Activated CD4-positive, alpha-beta T cell treated with anti-CD3 and anti-CD28 coated beads for 36 hours (primary cell): ENCODE measurements around the gene TMEM139. TPM values are rescaled to one million over a fixed set of nuclear protein-coding genes. Genes with fewer than 3 reads are reported as not detected.

ENCODE experiments used
- ATAC-seq: fragments of 200-7000 bp; cut with Tn5 transposase; one replicate; pipeline ENCODE4 v1.10.0; 2021; ENCODE audit warnings: mild to moderate bottlenecking, moderate library complexity
- CTCF ChIA-PET: fragments of 350-600 bp; sonication (Branson Sonifier 250); formaldehyde crosslinking; loops from one replicate; lab custom pipeline; 2021; ENCODE audit warnings: antibody characterized with exemption; lab: Charles Lee
- POLR2A ChIA-PET: fragments of 350-600 bp; sonication (Branson Sonifier 250); formaldehyde crosslinking; loops from one replicate; lab custom pipeline; 2021; ENCODE audit warnings: antibody characterized with exemption, inconsistent platforms; lab: Charles Lee
- DNase-seq: peaks from one replicate; pipeline ENCODE4 v3.0.0-alpha.2; 2020
- H3K27ac Mint-ChIP-seq: one replicate; pipeline ENCODE4 v1.8.0; 2021; ENCODE audit warnings: mixed read lengths
- H3K27me3 Mint-ChIP-seq: one replicate; pipeline ENCODE4 v1.8.0; 2021; ENCODE audit warnings: mixed read lengths
- H3K36me3 Mint-ChIP-seq: one replicate; pipeline ENCODE4 v1.8.0; 2021; ENCODE audit warnings: low read depth, mixed read lengths
- H3K4me1 Mint-ChIP-seq: one replicate; pipeline ENCODE4 v1.8.0; 2021; ENCODE audit warnings: mixed read lengths
- H3K4me3 Mint-ChIP-seq: one replicate; pipeline ENCODE4 v1.8.0; 2021; ENCODE audit warnings: mild to moderate bottlenecking, moderate library complexity, mixed read lengths
- H3K9me3 Mint-ChIP-seq: one replicate; pipeline ENCODE4 v1.8.0; 2021; ENCODE audit warnings: low read depth, mixed read lengths
- intact Hi-C, 2 experiments: fragments of 100-400 bp; cut with DNase I in 1 of 2; cut with micrococcal nuclease in 1 of 2; formaldehyde crosslinking; loops; one replicate each; pipeline versions ENCODE4 v1.14.2 to v1.15.1; 2022 to 2024; cut with DNase I, micrococcal nuclease
- total RNA-seq, 2 experiments: library from RNA; stranded (reverse); gene quantifications; one replicate each; pipeline ENCODE4 v1.2.3, GENCODE V29; 2021

The TMEM139 gene
- 1 to 10 TPM; 1.2 to 2.3 TPM for total RNA-seq

- Mint-ChIP-seq H3K27me3 (no peaks in the 10 kb centered on the region), H3K36me3 (peaks cover 16% of the 10 kb centered on the region), H3K9me3 (peaks cover 2% of the 10 kb centered on the region), H3K4me3 (no peak within 1 kb of the TSS), H3K4me1 (peaks cover 42% of the 10 kb centered on the region), H3K27ac (peak within 1 kb of the TSS; percentile 8)
- DNase-seq, result no peak
- POLR2A ChIA-PET, result interaction anchor here (0.5 kb wide), 1 partner anchor 40 kb away, joined by 3 read pairs; no protein-coding TSS in a partner anchor
- ATAC-seq, result no peak
- intact Hi-C loops, result no loop called here
- CTCF ChIA-PET, result interaction anchor here (0.6 to 2.3 kb wide), 3 partner anchors 13 to 22 kb away, joined by 3 to 7 read pairs (median 3); partner anchors contain the start of gene GSTK1
Measured at GRCh38 chr7:143284591-143285469, at the start of gene TMEM139. Gene TMEM139, plus strand, starts transcription at chr7:143284958. Its CDS starts 1,000 bp downstream, at chr7:143285958.

- intact Hi-C loops, result no loop called here
- H3K4me1 Mint-ChIP-seq, result peaks cover 6% of the 10 kb centered on the region
- H3K36me3 Mint-ChIP-seq, result peaks cover 7% of the 10 kb centered on the region
- H3K4me3 Mint-ChIP-seq, result no peak overlapping the region
- ChIA-PET CTCF (interaction anchor here (0.9 kb wide), 1 partner anchor 69 kb away, joined by 4 read pairs; no protein-coding TSS in a partner anchor), POLR2A (no interaction called here)
- peaks cover 10% of the 10 kb centered on the region for H3K27me3 Mint-ChIP-seq
- no peak overlapping the region for H3K27ac Mint-ChIP-seq
- DNase-seq (no peak), ATAC-seq (no peak)
- H3K9me3 Mint-ChIP-seq, result peaks cover 21% of the 10 kb centered on the region
Measured at GRCh38 chr7:143235561-143235960, 49.2 kb upstream of the TMEM139 start.

GRCh38 chr7:143236408-143236990 lies 48.3 kb upstream of the TMEM139 start:
- DNase-seq (no peak), ATAC-seq (no peak)
- Mint-ChIP-seq H3K27ac (no peak overlapping the region), H3K9me3 (peaks cover 21% of the 10 kb centered on the region), H3K4me3 (no peak overlapping the region), H3K36me3 (peaks cover 7% of the 10 kb centered on the region), H3K27me3 (peaks cover 10% of the 10 kb centered on the region), H3K4me1 (peaks cover 11% of the 10 kb centered on the region)
- CTCF ChIA-PET, result interaction anchor here (0.7 kb wide), 1 partner anchor 69 kb away, joined by 3 read pairs; no protein-coding TSS in a partner anchor
- intact Hi-C loops, result no loop called here
- POLR2A ChIA-PET, result no interaction called here

GRCh38 chr7:143237366-143237765 lies 47.4 kb upstream of the TMEM139 start:
- Mint-ChIP-seq H3K4me1 (peaks cover 11% of the 10 kb centered on the region), H3K27me3 (peaks cover 10% of the 10 kb centered on the region), H3K4me3 (no peak overlapping the region), H3K36me3 (peaks cover 7% of the 10 kb centered on the region), H3K27ac (no peak overlapping the region), H3K9me3 (peaks cover 21% of the 10 kb centered on the region)
- ATAC-seq, result no peak
- ChIA-PET POLR2A (no interaction called here), CTCF (interaction anchor here (0.7 kb wide), 1 partner anchor 69 kb away, joined by 3 read pairs; no protein-coding TSS in a partner anchor)
- no peak for DNase-seq
- intact Hi-C loops, result no loop called here

- peaks cover 21% of the 10 kb centered on the region for H3K9me3 Mint-ChIP-seq
- no peak for ATAC-seq
- H3K27me3 Mint-ChIP-seq, result peaks cover 10% of the 10 kb centered on the region
- ChIA-PET CTCF (interaction anchor here (1.1 to 6.5 kb wide), 5 partner anchors 17 to 456 kb away, joined by 3 to 182 read pairs (median 44); no protein-coding TSS in a partner anchor), POLR2A (no interaction called here)
- intact Hi-C loops, result no loop called here
- peaks cover 7% of the 10 kb centered on the region for H3K36me3 Mint-ChIP-seq
- H3K4me3 Mint-ChIP-seq, result no peak overlapping the region
- H3K4me1 Mint-ChIP-seq, result peaks cover 11% of the 10 kb centered on the region
- no peak for DNase-seq
- no peak overlapping the region for H3K27ac Mint-ChIP-seq
Measured at GRCh38 chr7:143238289-143238980, 46.3 kb upstream of the TMEM139 start.

GRCh38 chr7:143239813-143240212 lies 44.9 kb upstream of the TMEM139 start:
- CTCF ChIA-PET, result interaction anchor here (0.6 to 6.5 kb wide), 46 partner anchors 8 to 855 kb away, joined by 3 to 182 read pairs (median 6); partner anchors contain the start of genes CASP2, CLCN1, EPHA1 and GSTK1
- H3K27me3 Mint-ChIP-seq, result peaks cover 10% of the 10 kb centered on the region
- H3K4me3 Mint-ChIP-seq, result no peak overlapping the region
- peaks cover 7% of the 10 kb centered on the region for H3K36me3 Mint-ChIP-seq
- peaks cover 23% of the 10 kb centered on the region for H3K4me1 Mint-ChIP-seq
- H3K27ac Mint-ChIP-seq, result peak overlapping the region; percentile 13
- POLR2A ChIA-PET, result interaction anchor here (0.7 to 1.7 kb wide), 6 partner anchors 20 to 70 kb away, joined by 3 to 11 read pairs (median 4); partner anchors contain the start of gene CASP2
- ATAC-seq, result no peak
- H3K9me3 Mint-ChIP-seq, result peaks cover 21% of the 10 kb centered on the region
- intact Hi-C loops, result loop anchor here (1.0 to 5.0 kb wide), 14 partner anchors 12 to 431 kb away; partner anchors contain the start of genes GSTK1 (in 2 of the 2), CASP2 (in 1 of the 2), EPHA1 (in 1 of the 2) and FAM131B (in 1 of the 2)
- no peak for DNase-seq

GRCh38 chr7:143240291-143241168 lies 44.2 kb upstream of the TMEM139 start:
- peaks cover 28% of the 10 kb centered on the region for H3K4me1 Mint-ChIP-seq
- CTCF ChIA-PET, result interaction anchor here (0.5 to 6.5 kb wide), 57 partner anchors 8 to 949 kb away, joined by 3 to 182 read pairs (median 4); partner anchors contain the start of genes CASP2, CLCN1, EPHA1 and GSTK1
- POLR2A ChIA-PET, result interaction anchor here (0.5 to 1.7 kb wide), 8 partner anchors 21 to 69 kb away, joined by 3 to 11 read pairs (median 4); partner anchors contain the start of genes CASP2 and GSTK1
- H3K27me3 Mint-ChIP-seq, result peaks cover 7% of the 10 kb centered on the region
- H3K36me3 Mint-ChIP-seq, result peaks cover 7% of the 10 kb centered on the region
- peak overlapping the region; percentile 51 for H3K27ac Mint-ChIP-seq
- ATAC-seq (peak; percentile 73), DNase-seq (peak; percentile 80)
- intact Hi-C loops, result loop anchor here (1.0 to 5.0 kb wide), 14 partner anchors 12 to 431 kb away; partner anchors contain the start of genes GSTK1 (in 2 of the 2), CASP2 (in 1 of the 2), EPHA1 (in 1 of the 2) and FAM131B (in 1 of the 2)
- no peak overlapping the region for H3K4me3 Mint-ChIP-seq
- peaks cover 17% of the 10 kb centered on the region for H3K9me3 Mint-ChIP-seq

- no peak overlapping the region for H3K27ac Mint-ChIP-seq
- ATAC-seq (no peak), DNase-seq (no peak)
- H3K4me1 Mint-ChIP-seq, result peaks cover 46% of the 10 kb centered on the region
- peaks cover 5% of the 10 kb centered on the region for H3K9me3 Mint-ChIP-seq
- ChIA-PET CTCF (interaction anchor here (0.6 to 6.5 kb wide), 5 partner anchors 13 to 177 kb away, joined by 3 to 182 read pairs (median 8); no protein-coding TSS in a partner anchor), POLR2A (interaction anchor here (1.4 kb wide), 1 partner anchor 47 kb away, joined by 4 read pairs; no protein-coding TSS in a partner anchor)
- H3K36me3 Mint-ChIP-seq, result peaks cover 5% of the 10 kb centered on the region
- H3K4me3 Mint-ChIP-seq, result no peak overlapping the region
- no peaks in the 10 kb centered on the region for H3K27me3 Mint-ChIP-seq
- intact Hi-C loops, result loop anchor here in 1 of 2 experiments (5.0 kb wide), 3 partner anchors 120 to 265 kb away; partner anchors contain the start of gene FAM131B
Measured at GRCh38 chr7:143242306-143242705, 42.5 kb upstream of the TMEM139 start.

GRCh38 chr7:143243111-143243510 lies 41.6 kb upstream of the TMEM139 start:
- CTCF ChIA-PET, result interaction anchor here (0.6 to 6.5 kb wide), 5 partner anchors 28 to 180 kb away, joined by 3 to 182 read pairs (median 4); no protein-coding TSS in a partner anchor
- no peak overlapping the region for H3K4me3 Mint-ChIP-seq
- peaks cover 3% of the 10 kb centered on the region for H3K9me3 Mint-ChIP-seq
- peaks cover 48% of the 10 kb centered on the region for H3K4me1 Mint-ChIP-seq
- intact Hi-C loops, result loop anchor here in 1 of 2 experiments (5.0 kb wide), 3 partner anchors 119 to 264 kb away; partner anchors contain the start of gene FAM131B
- DNase-seq (no peak), ATAC-seq (no peak)
- peaks cover 5% of the 10 kb centered on the region for H3K36me3 Mint-ChIP-seq
- POLR2A ChIA-PET, result interaction anchor here (1.4 kb wide), 1 partner anchor 46 kb away, joined by 4 read pairs; no protein-coding TSS in a partner anchor
- H3K27me3 Mint-ChIP-seq, result no peaks in the 10 kb centered on the region
- H3K27ac Mint-ChIP-seq, result no peak overlapping the region
